HCT116 (cell line): ENCODE measurements around the gene TBATA. TPM values are rescaled to one million over a fixed set of nuclear protein-coding genes. Genes with fewer than 3 reads are reported as not detected.

Source experiments
- ATAC-seq: fragments of 200-7000 bp; cut with Tn5 transposase; 2 replicates; pipeline ENCODE4 v1.9.1; 2020; ENCODE audit warnings: mild to moderate bottlenecking, moderate library complexity
- BruUV-seq: library from RNA; stranded (reverse); fragments of 400-500 nt; replicated peaks from 2 replicates; lab custom pipeline; 2021; lab: Mats Ljungman, UMichigan
- CTCF ChIA-PET: fragments of 300-600 bp; sonication (Branson Sonifier 250); formaldehyde crosslinking; loops from one replicate; lab custom pipeline; 2021; ENCODE audit warnings: antibody characterized with exemption; lab: Charles Lee
- POLR2A ChIA-PET: fragments of 300-600, 350-600 bp; sonication (Branson Sonifier 250); formaldehyde crosslinking; loops from one replicate; lab custom pipeline; 2021; ENCODE audit warnings: antibody characterized with exemption; lab: Charles Lee
- RAD21 ChIA-PET, 2 experiments: fragments of 300-600 bp; sonication (Branson Sonifier 250); formaldehyde crosslinking; loops; one replicate each; lab custom pipeline; 2023; ENCODE audit warnings: low total read pairs in 2 of 2; ENCODE audit not compliant: uncharacterized antibody in 2 of 2, unreplicated experiment in 2 of 2, low non-redundant PET in 1 of 2; lab: Charles Lee
- DNase-seq: peaks from one replicate; pipeline ENCODE4 v3.0.0-alpha.2; 2010; ENCODE audit warnings: low read depth, low spot score
- H2AFZ ChIP-seq: fragments of 200-600 bp; shearing (Covaris generic), sonication (generic); 2 replicates; pipeline ENCODE4 v1.6.1; 2017; ENCODE audit warnings: low read depth, mixed run types, mixed read lengths, antibody characterized with exemption, low read length; ENCODE audit not compliant: poor library complexity, severe bottlenecking
- H3K27ac ChIP-seq: 2 replicates; pipeline ENCODE4 v1.5.1; 2012; ENCODE audit warnings: low read depth, low read length
- H3K27me3 ChIP-seq: fragments of 200-600 bp; sonication (generic); 2 replicates; pipeline ENCODE4 v1.6.1; 2016; ENCODE audit warnings: mixed run types, low read length, mixed read lengths; ENCODE audit not compliant: insufficient read depth
- H3K36me3 ChIP-seq, 2 experiments: fragments of 200-500 bp in 1 of 2; fragments of 200-600 bp in 1 of 2; sonication (Bioruptor generic) in 1 of 2; sonication (generic) in 1 of 2; 2 replicates each; pipeline versions ENCODE4 v1.5.1 to v1.6.1; 2014 to 2016; ENCODE audit warnings: low read length in 2 of 2, inconsistent platforms in 1 of 2, mixed read lengths in 1 of 2, mixed run types in 1 of 2; ENCODE audit not compliant: insufficient read depth in 2 of 2, control insufficient read depth in 1 of 2
- H3K4me1 ChIP-seq, 2 experiments: fragments of 200-600 bp in 1 of 2; sonication (generic) in 1 of 2; 2 replicates each; pipeline versions ENCODE4 v1.5.1 to v1.6.1; 2012 to 2017; ENCODE audit warnings: low read length in 2 of 2, inconsistent platforms in 1 of 2, mild to moderate bottlenecking in 1 of 2, mixed read lengths in 1 of 2, mixed run types in 1 of 2, moderate library complexity in 1 of 2; ENCODE audit not compliant: insufficient read depth in 2 of 2, control insufficient read depth in 1 of 2
- H3K4me2 ChIP-seq: fragments of 200-600 bp; sonication (generic); 2 replicates; pipeline ENCODE4 v1.6.1; 2017; ENCODE audit warnings: mixed run types, low read length, mixed read lengths
- H3K4me3 ChIP-seq, 2 experiments: fragments of 200-600 bp in 1 of 2; sonication (generic) in 1 of 2; replicated peaks in 1 of 2; 2 replicates each; pipeline ENCODE4 v1.5.1; 2011 to 2016; ENCODE audit warnings: low read length in 2 of 2, control low read depth in 1 of 2, low read depth in 1 of 2, mild to moderate bottlenecking in 1 of 2, mixed read lengths in 1 of 2, mixed run types in 1 of 2
- H3K79me2 ChIP-seq: fragments of 200-600 bp; sonication (generic); 2 replicates; pipeline ENCODE4 v1.6.1; 2017; ENCODE audit warnings: mild to moderate bottlenecking, mixed run types, low read length, moderate library complexity, mixed read lengths; ENCODE audit not compliant: insufficient read depth
- H3K9ac ChIP-seq: fragments of 200-600 bp; sonication (generic); 2 replicates; pipeline ENCODE4 v1.6.1; 2016; ENCODE audit warnings: low read length, mixed read lengths
- H3K9me2 ChIP-seq: fragments of 200-600 bp; sonication (generic), shearing (Covaris generic); 2 replicates; pipeline ENCODE4 v1.6.1; 2017; ENCODE audit warnings: mixed run types, mild to moderate bottlenecking, moderate library complexity; ENCODE audit not compliant: insufficient read depth
- H3K9me3 ChIP-seq, 2 experiments: fragments of 200-500 bp in 1 of 2; fragments of 200-600 bp in 1 of 2; sonication (Bioruptor generic) in 1 of 2; sonication (generic) in 1 of 2; 2 replicates each; pipeline ENCODE4 v1.6.1; 2014 to 2017; ENCODE audit warnings: low read length in 2 of 2, mixed read lengths in 2 of 2, inconsistent platforms in 1 of 2, low read depth in 1 of 2, mild to moderate bottlenecking in 1 of 2, mixed run types in 1 of 2, moderate library complexity in 1 of 2; ENCODE audit not compliant: control insufficient read depth in 1 of 2, insufficient read depth in 1 of 2
- H4K20me1 ChIP-seq: fragments of 200-600 bp; sonication (generic), shearing (Covaris generic); 2 replicates; pipeline ENCODE4 v1.6.1; 2017; ENCODE audit warnings: mixed run types, mild to moderate bottlenecking, moderate library complexity; ENCODE audit not compliant: insufficient read depth
- EGR1 ChIP-seq: IDR thresholded peaks from 2 replicates; pipeline ENCODE4 v1.6.1; 2012; ENCODE audit warnings: low read depth
- FOSL1 ChIP-seq: IDR thresholded peaks from 2 replicates; pipeline ENCODE4 v1.6.1; 2012; ENCODE audit warnings: low read depth
- POLR2A ChIP-seq: IDR thresholded peaks from 2 replicates; pipeline ENCODE4 v1.7.0; 2011; ENCODE audit warnings: borderline replicate concordance; ENCODE audit not compliant: insufficient read depth, insufficient read length; ENCODE audit errors: extremely low read depth
- RAD21 ChIP-seq: IDR thresholded peaks from 2 replicates; pipeline ENCODE4 v1.6.1; 2012; ENCODE audit warnings: low read depth, mild to moderate bottlenecking
- SIN3A ChIP-seq: IDR thresholded peaks from 2 replicates; pipeline ENCODE4 v1.6.1; 2012; ENCODE audit warnings: low read depth
- SP1 ChIP-seq: IDR thresholded peaks from 2 replicates; pipeline ENCODE4 v1.6.1; 2012; ENCODE audit warnings: low read depth
- TCF7L2 ChIP-seq: IDR thresholded peaks from 2 replicates; pipeline ENCODE4 v1.7.0; 2011; ENCODE audit warnings: borderline replicate concordance, inconsistent platforms; ENCODE audit not compliant: insufficient read depth, insufficient read length; ENCODE audit errors: extremely low read depth
- intact Hi-C: fragments of 100-400 bp; cut with micrococcal nuclease; formaldehyde crosslinking; loops from 2 replicates; pipeline ENCODE4 v1.10.0; 2022
- total RNA-seq: library from RNA; stranded (reverse); gene quantifications from one replicate; pipeline ENCODE4 v1.2.1, GENCODE V29; 2021; ENCODE audit not compliant: unreplicated experiment
- TF ChIP-seq, protein P1 (sequence below): IDR thresholded peaks from 2 replicates; pipeline ENCODE4 v1.6.1; 2012; ENCODE audit warnings: low read depth
- TF ChIP-seq, protein P2 (sequence below): IDR thresholded peaks from 2 replicates; pipeline ENCODE4 v1.6.1; 2012
- TF ChIP-seq, protein P3 (sequence below): IDR thresholded peaks from 2 replicates; pipeline ENCODE4 v1.6.1; 2011; ENCODE audit warnings: mild to moderate bottlenecking, low read length, moderate library complexity; ENCODE audit not compliant: insufficient replicate concordance; ENCODE audit errors: extremely low read depth
- TF ChIP-seq, protein P4 (sequence below), 3 experiments: fragments of 200-600 bp in 1 of 3; sonication (generic) in 1 of 3; IDR thresholded peaks in 2 of 3; conservative IDR thresholded peaks in 1 of 3; 2 replicates each; pipeline ENCODE4 v1.5.1; 2012 to 2017; ENCODE audit warnings: low read depth in 2 of 3, low read length in 2 of 3, antibody characterized with exemption in 1 of 3, borderline replicate concordance in 1 of 3, control low read depth in 1 of 3, mild to moderate bottlenecking in 1 of 3, mixed read lengths in 1 of 3, mixed run types in 1 of 3, moderate library complexity in 1 of 3; ENCODE audit not compliant: insufficient read depth in 1 of 3

TBATA gene
- total RNA-seq, 1 experiment from 2014 or later = not detected

DNA sequence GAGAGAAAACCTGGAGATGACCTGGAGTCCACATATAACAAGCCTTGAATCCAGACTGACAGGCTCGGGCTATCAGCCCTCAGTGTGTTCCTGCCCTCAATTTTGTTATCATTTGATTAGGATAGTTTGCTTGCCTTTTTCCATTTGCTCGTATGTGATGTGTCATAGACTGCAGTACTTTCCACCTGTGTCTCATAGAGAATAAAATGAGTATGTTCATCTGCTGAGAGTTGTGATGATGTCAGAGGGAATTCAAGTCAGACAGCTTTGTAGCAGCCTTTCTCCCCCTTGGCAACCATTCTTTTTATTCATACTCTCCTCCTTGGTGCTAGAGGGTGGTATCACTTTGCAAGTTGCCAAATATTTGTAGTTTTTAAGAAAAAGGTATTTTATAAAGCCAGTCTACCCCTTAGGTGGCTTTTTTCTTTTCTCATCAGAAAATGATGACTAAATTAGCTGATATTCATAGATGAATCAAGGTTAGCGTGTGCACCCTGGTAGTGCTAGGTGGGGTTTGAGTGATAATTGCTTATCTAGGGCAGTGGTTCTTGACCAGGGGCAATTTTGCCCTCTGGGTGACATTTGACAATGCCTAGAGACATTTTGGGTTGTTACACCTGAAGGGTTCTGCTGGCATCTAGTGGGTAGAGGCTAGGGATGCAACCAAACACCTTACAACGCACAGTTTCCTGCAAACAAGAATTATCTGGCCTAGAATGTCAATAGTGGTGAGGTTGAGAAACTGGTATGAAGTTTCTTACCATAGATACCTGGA is 36.0 kb upstream of the TBATA start:
- POLR2A ChIA-PET = no interaction called here
- TF ChIP-seq SIN3A (no peak), TCF7L2 (no peak), EGR1 (no peak), RAD21 (peak; percentile 32; the same call in 1 of the 2 replicates), POLR2A (no peak), FOSL1 (no peak), SP1 (no peak)
- TF ChIP-seq, protein P1, sequence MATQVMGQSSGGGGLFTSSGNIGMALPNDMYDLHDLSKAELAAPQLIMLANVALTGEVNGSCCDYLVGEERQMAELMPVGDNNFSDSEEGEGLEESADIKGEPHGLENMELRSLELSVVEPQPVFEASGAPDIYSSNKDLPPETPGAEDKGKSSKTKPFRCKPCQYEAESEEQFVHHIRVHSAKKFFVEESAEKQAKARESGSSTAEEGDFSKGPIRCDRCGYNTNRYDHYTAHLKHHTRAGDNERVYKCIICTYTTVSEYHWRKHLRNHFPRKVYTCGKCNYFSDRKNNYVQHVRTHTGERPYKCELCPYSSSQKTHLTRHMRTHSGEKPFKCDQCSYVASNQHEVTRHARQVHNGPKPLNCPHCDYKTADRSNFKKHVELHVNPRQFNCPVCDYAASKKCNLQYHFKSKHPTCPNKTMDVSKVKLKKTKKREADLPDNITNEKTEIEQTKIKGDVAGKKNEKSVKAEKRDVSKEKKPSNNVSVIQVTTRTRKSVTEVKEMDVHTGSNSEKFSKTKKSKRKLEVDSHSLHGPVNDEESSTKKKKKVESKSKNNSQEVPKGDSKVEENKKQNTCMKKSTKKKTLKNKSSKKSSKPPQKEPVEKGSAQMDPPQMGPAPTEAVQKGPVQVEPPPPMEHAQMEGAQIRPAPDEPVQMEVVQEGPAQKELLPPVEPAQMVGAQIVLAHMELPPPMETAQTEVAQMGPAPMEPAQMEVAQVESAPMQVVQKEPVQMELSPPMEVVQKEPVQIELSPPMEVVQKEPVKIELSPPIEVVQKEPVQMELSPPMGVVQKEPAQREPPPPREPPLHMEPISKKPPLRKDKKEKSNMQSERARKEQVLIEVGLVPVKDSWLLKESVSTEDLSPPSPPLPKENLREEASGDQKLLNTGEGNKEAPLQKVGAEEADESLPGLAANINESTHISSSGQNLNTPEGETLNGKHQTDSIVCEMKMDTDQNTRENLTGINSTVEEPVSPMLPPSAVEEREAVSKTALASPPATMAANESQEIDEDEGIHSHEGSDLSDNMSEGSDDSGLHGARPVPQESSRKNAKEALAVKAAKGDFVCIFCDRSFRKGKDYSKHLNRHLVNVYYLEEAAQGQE = no peak
- TF ChIP-seq, protein P2, sequence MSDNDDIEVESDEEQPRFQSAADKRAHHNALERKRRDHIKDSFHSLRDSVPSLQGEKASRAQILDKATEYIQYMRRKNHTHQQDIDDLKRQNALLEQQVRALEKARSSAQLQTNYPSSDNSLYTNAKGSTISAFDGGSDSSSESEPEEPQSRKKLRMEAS = no peak
- TF ChIP-seq, protein P3, sequence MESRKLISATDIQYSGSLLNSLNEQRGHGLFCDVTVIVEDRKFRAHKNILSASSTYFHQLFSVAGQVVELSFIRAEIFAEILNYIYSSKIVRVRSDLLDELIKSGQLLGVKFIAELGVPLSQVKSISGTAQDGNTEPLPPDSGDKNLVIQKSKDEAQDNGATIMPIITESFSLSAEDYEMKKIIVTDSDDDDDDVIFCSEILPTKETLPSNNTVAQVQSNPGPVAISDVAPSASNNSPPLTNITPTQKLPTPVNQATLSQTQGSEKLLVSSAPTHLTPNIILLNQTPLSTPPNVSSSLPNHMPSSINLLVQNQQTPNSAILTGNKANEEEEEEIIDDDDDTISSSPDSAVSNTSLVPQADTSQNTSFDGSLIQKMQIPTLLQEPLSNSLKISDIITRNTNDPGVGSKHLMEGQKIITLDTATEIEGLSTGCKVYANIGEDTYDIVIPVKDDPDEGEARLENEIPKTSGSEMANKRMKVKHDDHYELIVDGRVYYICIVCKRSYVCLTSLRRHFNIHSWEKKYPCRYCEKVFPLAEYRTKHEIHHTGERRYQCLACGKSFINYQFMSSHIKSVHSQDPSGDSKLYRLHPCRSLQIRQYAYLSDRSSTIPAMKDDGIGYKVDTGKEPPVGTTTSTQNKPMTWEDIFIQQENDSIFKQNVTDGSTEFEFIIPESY = no peak
- TF ChIP-seq, protein P4, sequence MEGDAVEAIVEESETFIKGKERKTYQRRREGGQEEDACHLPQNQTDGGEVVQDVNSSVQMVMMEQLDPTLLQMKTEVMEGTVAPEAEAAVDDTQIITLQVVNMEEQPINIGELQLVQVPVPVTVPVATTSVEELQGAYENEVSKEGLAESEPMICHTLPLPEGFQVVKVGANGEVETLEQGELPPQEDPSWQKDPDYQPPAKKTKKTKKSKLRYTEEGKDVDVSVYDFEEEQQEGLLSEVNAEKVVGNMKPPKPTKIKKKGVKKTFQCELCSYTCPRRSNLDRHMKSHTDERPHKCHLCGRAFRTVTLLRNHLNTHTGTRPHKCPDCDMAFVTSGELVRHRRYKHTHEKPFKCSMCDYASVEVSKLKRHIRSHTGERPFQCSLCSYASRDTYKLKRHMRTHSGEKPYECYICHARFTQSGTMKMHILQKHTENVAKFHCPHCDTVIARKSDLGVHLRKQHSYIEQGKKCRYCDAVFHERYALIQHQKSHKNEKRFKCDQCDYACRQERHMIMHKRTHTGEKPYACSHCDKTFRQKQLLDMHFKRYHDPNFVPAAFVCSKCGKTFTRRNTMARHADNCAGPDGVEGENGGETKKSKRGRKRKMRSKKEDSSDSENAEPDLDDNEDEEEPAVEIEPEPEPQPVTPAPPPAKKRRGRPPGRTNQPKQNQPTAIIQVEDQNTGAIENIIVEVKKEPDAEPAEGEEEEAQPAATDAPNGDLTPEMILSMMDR (IDR thresholded peaks at IDR 0.05 in 2 of 3, conservative IDR thresholded peaks at IDR 0.05 in 1 of 3; ENCODE audit: borderline replicate concordance in 1 of 3, insufficient read depth in 1 of 3, low read depth in 2 of 3, low read length in 2 of 3) = peak in 2 of 3 experiments; percentile 15 to 29; a peak in 1 of 6 replicates
- Histone ChIP-seq H3K27ac (no peak overlapping the region), H3K9me2 (no peaks in the 10 kb centered on the region), H3K4me1 (peaks cover 9% of the 10 kb centered on the region in 2 experiments; a peak in 3 of 4 replicates), H3K9me3 (no peaks in the 10 kb centered on the region), H3K79me2 (peaks cover 70% of the 10 kb centered on the region), H4K20me1 (no peaks in the 10 kb centered on the region), H3K4me2 (no peak overlapping the region), H3K9ac (no peak overlapping the region), H2AFZ (no peak overlapping the region), H3K27me3 (no peaks in the 10 kb centered on the region), H3K36me3 (peaks cover 4 to 17% of the 10 kb centered on the region in 2 experiments; a peak in 3 of 4 replicates), H3K4me3 (no peak overlapping the region)
- RAD21 ChIA-PET = no interaction called here
- DNase-seq (no peak), ATAC-seq (no peak)
- BruUV-seq = no TSS peak
- intact Hi-C loops = no loop called here
- CTCF ChIA-PET = no interaction called here
